Neutrophil (primary cell): Measurements from ENCODE around the gene JPT2.

ENCODE experiments used
- H3K27ac ChIP-seq: fragments of 200-600 bp; sonication (generic); 2 replicates; pipeline ENCODE4 v1.5.1; 2016; ENCODE audit warnings: mild to moderate bottlenecking, moderate library complexity
- H3K27me3 ChIP-seq: fragments of 200-600 bp; sonication (generic); 2 replicates; pipeline ENCODE4 v1.6.0; 2016; ENCODE audit warnings: mild to moderate bottlenecking
- H3K36me3 ChIP-seq: fragments of 200-600 bp; sonication (generic); 2 replicates; pipeline ENCODE4 v1.5.1; 2017
- H3K4me1 ChIP-seq, 2 experiments: fragments of 200-600 bp in 1 of 2; sonication (generic) in 1 of 2; 1 replicate in 1 of 2; 2 replicates in 1 of 2; pipeline versions ENCODE4 v1.5.1 to v1.6.1; 2013 to 2016; ENCODE audit warnings: low read depth in 1 of 2, low read length in 1 of 2, mild to moderate bottlenecking in 1 of 2, moderate library complexity in 1 of 2; ENCODE audit not compliant: control insufficient read depth in 1 of 2, insufficient read depth in 1 of 2
- H3K4me3 ChIP-seq, 2 experiments: fragments of 200-600 bp in 1 of 2; sonication (generic) in 1 of 2; 1 replicate in 1 of 2; 2 replicates in 1 of 2; pipeline ENCODE4 v1.5.1; 2013 to 2016; ENCODE audit warnings: low read depth in 1 of 2, low read length in 1 of 2, mild to moderate bottlenecking in 1 of 2, moderate library complexity in 1 of 2
- H3K9me3 ChIP-seq: fragments of 200-600 bp; sonication (generic); 2 replicates; pipeline ENCODE4 v1.5.1; 2016
- TF ChIP-seq, protein P1 (sequence below): fragments of 200-600 bp; sonication (generic); IDR thresholded peaks from 2 replicates; pipeline ENCODE4 v1.5.1; 2016; ENCODE audit warnings: antibody characterized with exemption

The JPT2 gene

GRCh38 chr16:1656808-1657617, 21.1 kb upstream of the JPT2 start:
- H3K36me3 ChIP-seq: peaks cover 80% of the 10 kb centered on the region
- H3K9me3 ChIP-seq: no peaks in the 10 kb centered on the region
- TF ChIP-seq, protein P1, sequence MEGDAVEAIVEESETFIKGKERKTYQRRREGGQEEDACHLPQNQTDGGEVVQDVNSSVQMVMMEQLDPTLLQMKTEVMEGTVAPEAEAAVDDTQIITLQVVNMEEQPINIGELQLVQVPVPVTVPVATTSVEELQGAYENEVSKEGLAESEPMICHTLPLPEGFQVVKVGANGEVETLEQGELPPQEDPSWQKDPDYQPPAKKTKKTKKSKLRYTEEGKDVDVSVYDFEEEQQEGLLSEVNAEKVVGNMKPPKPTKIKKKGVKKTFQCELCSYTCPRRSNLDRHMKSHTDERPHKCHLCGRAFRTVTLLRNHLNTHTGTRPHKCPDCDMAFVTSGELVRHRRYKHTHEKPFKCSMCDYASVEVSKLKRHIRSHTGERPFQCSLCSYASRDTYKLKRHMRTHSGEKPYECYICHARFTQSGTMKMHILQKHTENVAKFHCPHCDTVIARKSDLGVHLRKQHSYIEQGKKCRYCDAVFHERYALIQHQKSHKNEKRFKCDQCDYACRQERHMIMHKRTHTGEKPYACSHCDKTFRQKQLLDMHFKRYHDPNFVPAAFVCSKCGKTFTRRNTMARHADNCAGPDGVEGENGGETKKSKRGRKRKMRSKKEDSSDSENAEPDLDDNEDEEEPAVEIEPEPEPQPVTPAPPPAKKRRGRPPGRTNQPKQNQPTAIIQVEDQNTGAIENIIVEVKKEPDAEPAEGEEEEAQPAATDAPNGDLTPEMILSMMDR: no peak
- H3K27me3 ChIP-seq: no peaks in the 10 kb centered on the region
- H3K27ac ChIP-seq: no peak overlapping the region
- no peaks in the 10 kb centered on the region for H3K4me1 ChIP-seq
- H3K4me3 ChIP-seq: no peak overlapping the region

DNA sequence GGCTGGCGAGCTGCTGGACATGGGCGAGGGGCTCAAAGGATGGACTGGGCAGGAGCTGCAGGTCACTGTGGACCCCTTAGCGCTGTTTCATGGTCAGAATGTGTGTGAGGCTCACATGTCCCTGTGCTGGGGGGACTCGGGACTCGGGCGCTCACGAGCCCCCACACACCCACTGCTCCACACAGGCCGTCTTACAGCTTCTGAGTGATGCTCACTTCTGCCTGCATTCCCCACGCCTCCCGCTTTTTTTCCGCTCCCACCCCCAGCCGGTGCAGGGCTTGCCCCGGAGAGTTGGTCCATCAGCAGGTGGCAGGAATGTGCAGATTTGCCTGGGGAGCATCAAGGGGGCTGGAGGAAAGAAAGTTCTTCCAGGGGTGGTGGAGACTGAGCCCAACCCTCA, 20.2 kb upstream of the JPT2 start:
- Histone ChIP-seq H3K9me3 (no peaks in the 10 kb centered on the region), H3K4me3 (no peak overlapping the region), H3K27ac (no peak overlapping the region), H3K36me3 (peaks cover 80% of the 10 kb centered on the region), H3K27me3 (no peaks in the 10 kb centered on the region), H3K4me1 (no peaks in the 10 kb centered on the region)
- TF ChIP-seq, protein P1: no peak

GRCh38 chr16:1659031-1659430, 19.0 kb upstream of the JPT2 start:
- Histone ChIP-seq H3K4me3 (no peak overlapping the region), H3K9me3 (no peaks in the 10 kb centered on the region), H3K27ac (no peak overlapping the region), H3K4me1 (no peaks in the 10 kb centered on the region), H3K36me3 (peaks cover 86% of the 10 kb centered on the region), H3K27me3 (no peaks in the 10 kb centered on the region)
- TF ChIP-seq, protein P1: no peak

DNA sequence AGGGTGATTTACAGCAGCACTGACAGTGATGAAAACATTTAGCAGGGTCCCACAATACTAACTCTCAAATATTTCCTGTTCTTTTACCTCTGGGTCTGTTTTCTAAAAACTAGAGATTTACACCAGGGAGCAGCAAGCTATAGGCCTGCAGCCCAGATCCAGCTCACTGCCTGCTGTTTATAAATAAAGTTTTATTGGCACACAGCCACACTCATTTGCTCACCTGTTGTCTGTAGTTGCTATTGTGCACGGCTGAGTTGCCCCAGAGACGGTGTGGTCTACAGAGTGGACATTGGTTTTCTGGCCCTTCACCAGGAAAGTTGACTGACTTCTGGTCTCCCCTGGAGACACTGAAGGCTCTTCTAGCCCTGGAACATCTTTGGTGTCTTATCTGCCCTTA, 16.3 kb upstream of the JPT2 start:
- no peaks in the 10 kb centered on the region for H3K4me1 ChIP-seq
- H3K27me3 ChIP-seq: no peaks in the 10 kb centered on the region
- peaks cover 89% of the 10 kb centered on the region for H3K36me3 ChIP-seq
- TF ChIP-seq, protein P1: no peak
- H3K27ac ChIP-seq: no peak overlapping the region
- no peak overlapping the region for H3K4me3 ChIP-seq
- H3K9me3 ChIP-seq: no peaks in the 10 kb centered on the region

GRCh38 chr16:1662543-1662942, 15.5 kb upstream of the JPT2 start:
- H3K36me3 ChIP-seq: peaks cover 89% of the 10 kb centered on the region
- no peaks in the 10 kb centered on the region for H3K4me1 ChIP-seq
- H3K9me3 ChIP-seq: no peaks in the 10 kb centered on the region
- TF ChIP-seq, protein P1: no peak
- no peaks in the 10 kb centered on the region for H3K27me3 ChIP-seq
- H3K27ac ChIP-seq: no peak overlapping the region
- no peak overlapping the region for H3K4me3 ChIP-seq
